Lower lobe of right lung (tissue), 2 donors: ENCODE measurements around the gene PLA2G4D. TPM values are rescaled to one million over a fixed set of nuclear protein-coding genes. Genes with fewer than 3 reads are reported as not detected.
A peak's percentile ranks its signal among the peaks of the same experiment; 100 is the strongest.

ENCODE experiments used
- ATAC-seq, 2 donors: fragments of 200-7000 bp; cut with Tn5 transposase; one replicate each; pipeline ENCODE4 v1.9.1; 2020 to 2022; ENCODE audit warnings: mild to moderate bottlenecking in 2 of 2, moderate library complexity in 2 of 2
- DNase-seq: peaks from one replicate; pipeline ENCODE4 v3.0.0-alpha.2; 2020
- H3K27ac ChIP-seq: fragments of 200-600 bp; one replicate; pipeline ENCODE4 v1.8.0; 2022
- H3K27me3 ChIP-seq: fragments of 200-600 bp; one replicate; pipeline ENCODE4 v1.8.0; 2022; ENCODE audit warnings: low read depth
- H3K36me3 ChIP-seq: fragments of 200-600 bp; one replicate; pipeline ENCODE4 v1.8.0; 2022; ENCODE audit warnings: mild to moderate bottlenecking
- H3K4me1 ChIP-seq: fragments of 200-600 bp; one replicate; pipeline ENCODE4 v1.8.0; 2022
- H3K4me3 ChIP-seq: fragments of 200-600 bp; one replicate; pipeline ENCODE4 v1.8.0; 2022; ENCODE audit warnings: mild to moderate bottlenecking
- H3K9me3 ChIP-seq: fragments of 200-600 bp; one replicate; pipeline ENCODE4 v1.8.0; 2022
- intact Hi-C: fragments of 100-400 bp; cut with DNase I; formaldehyde crosslinking; loops from one replicate; pipeline ENCODE4 v1.11.0; 2022
- total RNA-seq: library from RNA; stranded (reverse); fragmentation: NEBNext Ultra II Directional; extraction: Animal tissue kit (Norgen Biotek cat#: 25700); gene quantifications from one replicate; pipeline ENCODE4 v1.2.1, GENCODE V29; 2021
- TF ChIP-seq, protein P1 (sequence below): fragments of 200-600 bp; IDR thresholded peaks from one replicate; pipeline ENCODE4 v1.8.0; 2022; ENCODE audit warnings: antibody characterized with exemption, mild to moderate bottlenecking
- donor health status: DM: no; HTN: yes; CAD: no; lungs with severe emphysema.

The PLA2G4D gene
- total RNA-seq, 1 donor from 2014 or later = not detected

DNA sequence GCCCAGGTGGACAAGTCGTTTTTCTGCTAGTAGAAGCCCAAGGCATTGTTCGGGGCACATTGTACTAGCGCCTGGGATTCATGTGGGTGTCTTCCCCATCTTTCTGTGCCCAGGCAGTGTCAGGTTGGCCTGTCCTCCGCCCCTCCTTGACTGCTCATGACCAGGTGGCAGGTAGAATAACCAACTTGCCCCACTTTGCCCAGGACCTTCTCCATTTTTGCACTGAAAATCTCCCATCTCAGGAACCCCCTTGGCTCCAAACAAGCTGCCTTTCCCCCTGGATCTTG lies 33.9 kb downstream of the PLA2G4D start:
- TF ChIP-seq, protein P1, sequence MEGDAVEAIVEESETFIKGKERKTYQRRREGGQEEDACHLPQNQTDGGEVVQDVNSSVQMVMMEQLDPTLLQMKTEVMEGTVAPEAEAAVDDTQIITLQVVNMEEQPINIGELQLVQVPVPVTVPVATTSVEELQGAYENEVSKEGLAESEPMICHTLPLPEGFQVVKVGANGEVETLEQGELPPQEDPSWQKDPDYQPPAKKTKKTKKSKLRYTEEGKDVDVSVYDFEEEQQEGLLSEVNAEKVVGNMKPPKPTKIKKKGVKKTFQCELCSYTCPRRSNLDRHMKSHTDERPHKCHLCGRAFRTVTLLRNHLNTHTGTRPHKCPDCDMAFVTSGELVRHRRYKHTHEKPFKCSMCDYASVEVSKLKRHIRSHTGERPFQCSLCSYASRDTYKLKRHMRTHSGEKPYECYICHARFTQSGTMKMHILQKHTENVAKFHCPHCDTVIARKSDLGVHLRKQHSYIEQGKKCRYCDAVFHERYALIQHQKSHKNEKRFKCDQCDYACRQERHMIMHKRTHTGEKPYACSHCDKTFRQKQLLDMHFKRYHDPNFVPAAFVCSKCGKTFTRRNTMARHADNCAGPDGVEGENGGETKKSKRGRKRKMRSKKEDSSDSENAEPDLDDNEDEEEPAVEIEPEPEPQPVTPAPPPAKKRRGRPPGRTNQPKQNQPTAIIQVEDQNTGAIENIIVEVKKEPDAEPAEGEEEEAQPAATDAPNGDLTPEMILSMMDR = no peak
- intact Hi-C loops = loop anchor here (10.0 kb wide), 1 partner anchor 76 kb away; no protein-coding TSS in a partner anchor
- no peak for ATAC-seq
- no peaks in the 10 kb centered on the region for H3K27me3 ChIP-seq
- H3K9me3 ChIP-seq = no peaks in the 10 kb centered on the region
- no peaks in the 10 kb centered on the region for H3K36me3 ChIP-seq
- H3K27ac ChIP-seq = no peak overlapping the region
- DNase-seq = no peak
- H3K4me1 ChIP-seq = peaks cover 22% of the 10 kb centered on the region
- no peak overlapping the region for H3K4me3 ChIP-seq

DNA sequence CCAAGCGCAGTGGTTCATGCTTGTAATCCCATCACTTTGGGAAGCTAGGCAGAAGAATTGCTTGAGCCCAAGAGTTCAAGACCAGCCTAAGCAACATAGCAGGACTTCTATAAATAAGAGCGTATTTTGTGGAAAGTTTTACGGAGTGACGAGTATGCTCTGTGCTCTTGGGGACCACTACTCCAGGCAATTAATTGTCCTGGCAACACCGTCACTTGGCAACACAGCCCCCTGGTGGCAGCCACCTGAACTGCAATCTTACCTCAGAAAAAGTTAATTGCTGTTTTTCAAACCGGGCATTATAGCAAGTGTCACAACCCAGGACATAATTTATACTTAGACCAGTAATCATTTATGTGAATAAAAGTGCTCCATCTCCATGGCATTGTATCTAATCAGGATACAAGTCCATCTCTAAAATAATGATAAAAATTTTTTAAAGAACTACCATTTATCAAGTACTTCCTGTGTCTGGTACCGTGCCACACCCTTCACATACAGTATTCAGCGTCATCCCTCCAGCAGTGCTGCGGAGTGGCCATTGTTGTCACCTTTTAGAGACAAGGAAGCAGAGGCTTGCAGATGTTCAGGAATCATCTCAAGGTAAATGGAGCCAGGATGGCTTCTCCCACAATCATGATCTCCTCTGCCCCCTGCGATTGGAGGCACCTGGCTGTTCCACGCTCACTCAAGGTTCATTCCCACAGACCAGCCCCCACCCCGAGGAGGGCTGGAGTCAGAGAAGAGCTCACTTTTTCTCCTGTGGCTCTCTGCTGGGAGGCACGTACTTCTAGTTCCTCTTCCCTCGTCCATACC lies 34.5 kb downstream of the PLA2G4D start:
- ATAC-seq = peak in 1 of 2 donors; percentile 41
- no peaks in the 10 kb centered on the region for H3K36me3 ChIP-seq

DNA sequence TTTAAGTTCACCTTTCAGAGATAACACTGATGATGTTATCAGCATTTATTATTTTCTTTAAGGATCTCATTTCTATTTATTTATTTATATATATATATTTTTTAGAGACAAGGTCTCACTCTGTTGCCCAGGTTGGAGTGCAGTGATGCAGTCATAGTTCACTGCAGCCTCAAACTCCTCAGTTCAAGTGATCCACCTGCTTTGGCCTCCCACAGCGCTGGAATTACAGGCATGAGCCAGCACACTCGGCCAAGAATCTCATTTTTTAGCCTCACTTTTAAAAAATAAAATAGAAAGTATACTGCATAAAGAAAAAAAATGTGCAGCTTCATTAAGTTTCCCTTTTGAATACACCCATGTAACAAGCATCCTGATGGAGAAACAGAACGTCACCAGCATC lies 35.6 kb downstream of the PLA2G4D start:
- no peak overlapping the region for H3K4me3 ChIP-seq
- H3K4me1 ChIP-seq = peaks cover 22% of the 10 kb centered on the region
- DNase-seq = no peak
- intact Hi-C loops = no loop called here
- no peaks in the 10 kb centered on the region for H3K27me3 ChIP-seq
- H3K9me3 ChIP-seq = no peaks in the 10 kb centered on the region
- no peaks in the 10 kb centered on the region for H3K36me3 ChIP-seq
- TF ChIP-seq, protein P1 = no peak
- ATAC-seq = no peak
- H3K27ac ChIP-seq = no peak overlapping the region

More for the DNA sequence above, 34.5 kb downstream of the PLA2G4D start:
- TF ChIP-seq, protein P1 = peak; percentile 92
- Histone ChIP-seq H3K4me3 (no peak overlapping the region), H3K4me1 (peaks cover 22% of the 10 kb centered on the region), H3K27me3 (no peaks in the 10 kb centered on the region), H3K9me3 (no peaks in the 10 kb centered on the region), H3K27ac (no peak overlapping the region)
- DNase-seq = no peak
- intact Hi-C loops = loop anchor here (10.0 kb wide), 1 partner anchor 75 kb away; no protein-coding TSS in a partner anchor

GRCh38 chr15:42057799-42058646 lies 36.3 kb downstream of the PLA2G4D start:
- Histone ChIP-seq H3K4me3 (no peak overlapping the region), H3K27ac (peak overlapping the region; percentile 74), H3K27me3 (no peaks in the 10 kb centered on the region), H3K4me1 (peaks cover 22% of the 10 kb centered on the region), H3K36me3 (no peaks in the 10 kb centered on the region), H3K9me3 (no peaks in the 10 kb centered on the region)
- DNase-seq (no peak), ATAC-seq (peak; percentile 2 to 24)
- intact Hi-C loops = no loop called here
- TF ChIP-seq, protein P1 = no peak

DNA sequence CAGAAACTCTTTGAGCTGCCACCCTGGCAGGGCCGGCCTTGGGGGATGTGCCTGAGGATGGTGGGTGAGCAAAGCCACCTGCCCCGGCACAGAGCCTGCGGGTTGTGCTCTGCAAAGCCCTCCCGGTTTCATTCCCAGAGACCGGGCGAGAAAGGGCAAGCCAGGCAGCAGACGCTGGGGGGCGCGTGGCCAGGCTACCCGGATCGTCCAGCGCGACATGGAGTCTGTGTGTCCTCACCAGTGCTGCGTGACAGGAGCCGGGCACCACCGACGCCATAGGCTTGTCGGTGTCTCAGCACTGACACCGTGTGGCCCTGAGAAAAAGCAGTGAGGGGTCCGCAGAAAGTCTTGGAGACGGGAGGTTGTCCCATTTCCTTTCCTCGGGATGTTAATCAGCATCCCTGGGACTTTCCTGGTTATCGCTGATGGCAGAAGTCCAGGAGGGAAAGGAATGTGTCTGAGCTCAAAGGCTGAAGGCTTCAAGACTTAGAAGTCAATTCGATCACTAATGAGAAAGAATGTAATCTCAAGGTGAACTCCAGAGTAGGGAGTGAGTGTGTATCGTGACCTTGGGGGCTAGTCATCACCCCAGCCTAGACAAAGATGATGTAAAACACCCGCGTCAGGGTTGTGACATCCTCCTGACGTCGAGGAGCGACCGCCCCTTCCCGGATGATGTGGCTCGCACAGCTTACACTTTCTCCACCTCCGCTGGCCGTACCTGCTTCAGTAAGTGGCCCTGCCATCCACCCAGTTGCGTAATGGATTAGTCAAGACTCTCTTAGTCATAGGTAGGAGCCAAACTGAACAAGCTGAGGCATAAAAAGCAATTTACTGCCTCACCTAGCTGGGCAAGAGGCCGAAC lies 37.2 kb downstream of the PLA2G4D start:
- Histone ChIP-seq H3K9me3 (no peaks in the 10 kb centered on the region), H3K36me3 (no peaks in the 10 kb centered on the region), H3K27me3 (no peaks in the 10 kb centered on the region), H3K27ac (peak overlapping the region; percentile 85), H3K4me1 (peaks cover 22% of the 10 kb centered on the region), H3K4me3 (peak overlapping the region; percentile 34)
- ATAC-seq (peak; percentile 92 to 93), DNase-seq (peak; percentile 92)
- intact Hi-C loops = no loop called here
- TF ChIP-seq, protein P1 = peak; percentile 69
